GM12878 (cell line): ENCODE data around the gene FXN. TPM values are rescaled to one million over a fixed set of nuclear protein-coding genes. Genes with fewer than 3 reads are reported as not detected.

Source experiments
- ATAC-seq: fragments of 200-7000 bp; cut with Tn5 transposase; 3 replicates; pipeline ENCODE4 v1.9.1; 2020; ENCODE audit warnings: mild to moderate bottlenecking, moderate library complexity
- BruUV-seq: library from RNA; stranded (reverse); fragments of 400-500 nt; replicated peaks from 2 replicates; lab custom pipeline; 2021; lab: Mats Ljungman, UMichigan
- CTCF ChIA-PET: fragments of 300-600 bp; sonication (Branson Sonifier 250); formaldehyde crosslinking; extraction: SDS; loops from one replicate; lab custom pipeline; 2021; ENCODE audit warnings: inconsistent platforms; lab: Yijun Ruan, JAX
- POLR2A ChIA-PET: fragments of 350-600 bp; formaldehyde crosslinking; extraction: SDS; loops from one replicate; lab custom pipeline; 2021; ENCODE audit warnings: inconsistent platforms; lab: Charles Lee
- RAD21 ChIA-PET: fragments of 300-600 bp; sonication (Branson Sonifier 250); formaldehyde crosslinking; loops from one replicate; lab custom pipeline; 2023; ENCODE audit warnings: antibody characterized with exemption; ENCODE audit not compliant: unreplicated experiment; lab: Charles Lee
- SMC1A ChIA-PET: fragments of 300-600 bp; sonication (Branson Sonifier 250); formaldehyde crosslinking; loops from one replicate; lab custom pipeline; 2023; ENCODE audit not compliant: unreplicated experiment, uncharacterized antibody; lab: Charles Lee
- DNase-seq: peaks from one replicate; pipeline ENCODE4 v3.0.0-alpha.2; 2011; ENCODE audit warnings: low read depth, low spot score
- FAIRE-seq: peaks from 3 replicates; lab custom pipeline; 2011; peaks lifted over from hg19 to GRCh38; lab: Jason Lieb, UNC
- H2AFZ ChIP-seq: 2 replicates; pipeline ENCODE4 v1.6.0; 2011; ENCODE audit warnings: low read depth, low read length, control low read depth; ENCODE audit not compliant: control insufficient read depth
- H3K27ac ChIP-seq: 2 replicates; pipeline ENCODE4 v1.5.1; 2011; ENCODE audit warnings: control low read depth; ENCODE audit not compliant: control insufficient read depth, insufficient read depth
- H3K27me3 ChIP-seq, 2 experiments: replicated peaks in 1 of 2; 2 replicates each; pipeline versions ENCODE4 v1.6.0 to v1.6.1; 2011; ENCODE audit warnings: low read length in 1 of 2; ENCODE audit not compliant: control insufficient read depth in 2 of 2, insufficient read depth in 2 of 2
- H3K36me3 ChIP-seq, 2 experiments: 2 replicates each; pipeline ENCODE4 v1.5.1; 2011; ENCODE audit warnings: low read length in 1 of 2; ENCODE audit not compliant: control insufficient read depth in 2 of 2, insufficient read depth in 2 of 2
- H3K4me1 ChIP-seq: 2 replicates; pipeline ENCODE4 v1.6.1; 2011; ENCODE audit warnings: mild to moderate bottlenecking, low read length, moderate library complexity, mixed read lengths; ENCODE audit not compliant: control insufficient read depth, insufficient read depth
- H3K4me2 ChIP-seq: 2 replicates; pipeline ENCODE4 v1.6.0; 2011; ENCODE audit warnings: control low read depth; ENCODE audit not compliant: control insufficient read depth, insufficient read depth
- H3K4me3 ChIP-seq: fragments of 200-600 bp; sonication (generic); 2 replicates; pipeline ENCODE4 v1.5.1; 2016
- H3K79me2 ChIP-seq: 2 replicates; pipeline ENCODE4 v1.6.0; 2011; ENCODE audit warnings: low read length; ENCODE audit not compliant: control insufficient read depth, insufficient read depth
- H3K9ac ChIP-seq: 2 replicates; pipeline ENCODE4 v1.8.0; 2011; ENCODE audit warnings: low read length, control low read depth, mixed read lengths; ENCODE audit not compliant: control insufficient read depth, insufficient read depth
- H3K9me3 ChIP-seq: replicated peaks from 3 replicates; pipeline ENCODE4 v1.5.1; 2011; ENCODE audit warnings: mild to moderate bottlenecking, low read length; ENCODE audit not compliant: control insufficient read depth, insufficient read depth
- H4K20me1 ChIP-seq: 2 replicates; pipeline ENCODE4 v1.6.0; 2011; ENCODE audit not compliant: control insufficient read depth, insufficient read depth
- ATF3 ChIP-seq: IDR thresholded peaks from 2 replicates; pipeline ENCODE4 v1.6.1; 2011; ENCODE audit warnings: low read depth, mild to moderate bottlenecking, low read length, moderate library complexity, borderline replicate concordance; ENCODE audit errors: extremely low read depth
- CREM ChIP-seq: IDR thresholded peaks from 2 replicates; pipeline ENCODE4 v1.6.1; 2014; ENCODE audit warnings: antibody characterized with exemption, low read depth
- E2F4 ChIP-seq: IDR thresholded peaks from 2 replicates; pipeline ENCODE4 v1.6.1; 2012; ENCODE audit warnings: low read depth, low read length, improper control_type of control experiment
- ELK1 ChIP-seq: IDR thresholded peaks from 2 replicates; pipeline ENCODE4 v1.6.1; 2012; ENCODE audit warnings: low read depth, low read length, improper control_type of control experiment
- MAX ChIP-seq: IDR thresholded peaks from 2 replicates; pipeline ENCODE4 v1.6.1; 2012; ENCODE audit warnings: low read depth, low read length, improper control_type of control experiment
- NRF1 ChIP-seq: conservative IDR thresholded peaks from 2 replicates; pipeline ENCODE4 v1.6.1; 2011; ENCODE audit warnings: mild to moderate bottlenecking, low read depth, low read length, improper control_type of control experiment
- RBBP5 ChIP-seq: fragments of 200-600 bp; sonication (generic); conservative IDR thresholded peaks from 2 replicates; pipeline ENCODE4 v1.6.1; 2016
- REST ChIP-seq: IDR thresholded peaks from 2 replicates; pipeline ENCODE4 v1.6.1; 2012; ENCODE audit warnings: mild to moderate bottlenecking, low read depth, low read length
- USF1 ChIP-seq: IDR thresholded peaks from 2 replicates; pipeline ENCODE4 v1.6.1; 2011; ENCODE audit warnings: borderline replicate concordance, low read depth, mild to moderate bottlenecking, moderate library complexity, mixed read lengths, low read length; ENCODE audit not compliant: insufficient read depth; ENCODE audit errors: extremely low read length
- USF2 ChIP-seq: IDR thresholded peaks from 2 replicates; pipeline ENCODE4 v1.6.1; 2011; ENCODE audit warnings: low read depth, low read length, improper control_type of control experiment, borderline replicate concordance
- ZBED1 ChIP-seq: IDR thresholded peaks from 2 replicates; pipeline ENCODE4 v1.6.1; 2016; ENCODE audit warnings: borderline replicate concordance
- ZNF384 ChIP-seq: IDR thresholded peaks from 2 replicates; pipeline ENCODE4 v1.6.1; 2012; ENCODE audit warnings: low read depth, mild to moderate bottlenecking, low read length, improper control_type of control experiment, borderline replicate concordance
- WGBS: methylation state at CpG from one replicate; pipeline ENCODE4 v1.1.6; 2016; ENCODE audit warnings: low lambda C conversion rate; ENCODE audit not compliant: insufficient replicate concordance, insufficient coverage; ENCODE audit errors: missing lambda C conversion rate; 5-methylcytosine and 5-hydroxymethylcytosine counted together
- in situ Hi-C: fragments of 300-500 bp; cut with MboI; formaldehyde crosslinking; loops from 9 replicates; pipeline ENCODE4 v1.14.3; 2018; ENCODE audit warnings: mixed read lengths
- intact Hi-C: fragments of 100-400 bp; cut with micrococcal nuclease; formaldehyde crosslinking; loops from one replicate; pipeline ENCODE4 v1.14.2; 2022; ENCODE audit not compliant: unreplicated experiment
- polyA plus RNA-seq, 11 experiments: library from polyadenylated mRNA; depleted of rRNA in 4 of 11; unstranded in 6 of 11; stranded (reverse) in 5 of 11; fragments of >200 nt; fragmentation: Nextera tagmentation in 4 of 11; fragmentation: Illumina TruSeq in 1 of 11; extraction: Ambion mirVana in 4 of 11; extraction: Trizol in 1 of 11; gene quantifications; 1 replicate in 1 of 11; 2 replicates in 10 of 11; pipeline versions ENCODE4 v1.2.1 to v1.2.3, GENCODE V29; 2011 to 2016; ENCODE audit warnings: inconsistent platforms in 2 of 11, missing spikeins in 2 of 11, low read depth in 1 of 11
- total RNA-seq, 4 experiments: library from RNA; depleted of rRNA in 3 of 4; stranded (reverse); fragments of >200 nt in 3 of 4; fragmentation: Illumina TruSeq in 1 of 4; extraction: Trizol in 1 of 4; gene quantifications; 2 replicates each; pipeline versions ENCODE4 v1.2.1 to v1.2.3, GENCODE V29; 2013 to 2021

Gene FXN
- total and polyA plus RNA-seq, 10 of the 15 experiments (the other 5 are each of a cell fraction or from before 2014, with no cell fraction given), result 7.3 to 78.0 (median 23.2) TPM

- no peak overlapping the region for H3K4me2 ChIP-seq
- peaks cover 2 to 3% of the 10 kb centered on the region in 2 experiments; a peak in 3 of 4 replicates for H3K36me3 ChIP-seq
- POLR2A ChIA-PET, result no interaction called here
- TF ChIP-seq REST, result no peak
- TF ChIP-seq NRF1, result no peak
- TF ChIP-seq ELK1, result no peak
- TF ChIP-seq MAX, result no peak
- no peak for TF ChIP-seq ATF3
- no peak for TF ChIP-seq USF1
- no peak for TF ChIP-seq E2F4
- no peak for TF ChIP-seq ZNF384
- no peak for TF ChIP-seq CREM
- no peak for TF ChIP-seq ZBED1
- no peak for TF ChIP-seq USF2
- TF ChIP-seq RBBP5, result no peak
- TF ChIP-seq, all 136 proteins: peak for 0
- Histone ChIP-seq H3K27ac (no peak overlapping the region), H3K79me2 (no peaks in the 10 kb centered on the region), H4K20me1 (no peaks in the 10 kb centered on the region), H3K4me3 (no peak overlapping the region), H3K27me3 (no peaks in the 10 kb centered on the region), H3K9me3 (no peaks in the 10 kb centered on the region; the same call in 2 of the 3 replicates), H3K4me1 (no peaks in the 10 kb centered on the region), H3K9ac (no peak overlapping the region), H2AFZ (no peak overlapping the region)
- ChIA-PET RAD21 (interaction anchor here (8.7 kb wide), 1 partner anchor 139 kb away, joined by 159 read pairs; no protein-coding TSS in a partner anchor), CTCF (interaction anchor here (0.6 to 12.1 kb wide), 14 partner anchors 8 to 492 kb away, joined by 3 to 289 read pairs (median 7); no protein-coding TSS in a partner anchor), SMC1A (interaction anchor here (0.6 to 5.8 kb wide), 6 partner anchors 8 to 492 kb away, joined by 3 to 130 read pairs (median 3); no protein-coding TSS in a partner anchor)
- intact Hi-C loops, result loop anchor here (5.0 to 10.0 kb wide), 2 partner anchors 492 to 880 kb away; no protein-coding TSS in a partner anchor
- in situ Hi-C loops, result loop anchor here (5.0 to 25.0 kb wide), 4 partner anchors 142 to 882 kb away; no protein-coding TSS in a partner anchor
- 93% methylated on average over 1 of the region's 1 CpG for WGBS
- DNase-seq (no peak), ATAC-seq (no peak), FAIRE-seq (no peak)
- no TSS peak for BruUV-seq
These were observed 19.4 kb downstream of the FXN start for GRCh38 chr9:69054989-69055388.
